Stimulated activated CD8-positive, alpha-beta memory T cell treated with anti-CD3 and anti-CD28 coated beads, Interleukin-15, amount 100 ng/mL, for 24 hours (primary cell): ENCODE results near the gene ARHGAP36.

Experiments
- DNase-seq: peaks from one replicate; pipeline ENCODE4 v3.0.0-alpha.2; 2020; ENCODE audit warnings: low read depth

ARHGAP36 gene

DNA sequence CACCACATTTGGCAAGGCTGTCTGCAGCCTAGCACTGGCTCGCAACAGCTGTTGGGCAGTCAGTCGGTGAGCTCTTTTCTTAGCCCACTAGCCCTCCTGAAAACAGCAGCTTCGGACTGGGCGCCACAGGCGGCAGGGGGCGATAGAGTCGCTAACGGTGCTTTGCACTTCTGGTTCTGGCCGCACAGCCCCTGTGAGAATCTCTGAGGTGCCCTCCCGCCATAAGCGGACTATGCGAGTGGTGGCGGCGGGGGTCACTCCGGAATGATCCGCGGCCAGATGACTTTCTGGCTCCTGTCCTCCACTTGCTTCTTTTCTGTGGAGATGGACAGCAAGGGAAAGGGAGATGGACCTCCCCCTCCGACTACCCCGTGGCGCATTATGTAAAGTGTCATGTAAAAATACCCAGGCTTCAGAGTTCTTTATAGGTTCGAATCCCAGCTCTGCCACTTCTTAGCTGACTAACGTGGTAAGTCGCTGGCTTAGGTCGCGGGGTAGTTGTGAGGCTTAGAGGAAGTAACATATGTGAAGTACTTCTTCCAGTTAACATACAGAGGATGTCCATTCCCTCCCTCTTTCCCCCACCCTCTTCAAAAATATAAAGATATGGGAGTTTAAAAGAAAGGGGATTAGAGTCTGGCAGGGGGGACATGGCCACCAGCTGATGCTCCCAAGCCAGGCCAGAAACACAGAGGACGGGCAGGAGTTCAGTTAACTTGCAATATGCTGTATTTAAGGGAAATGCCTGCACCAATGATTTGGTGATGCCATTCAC, 11.0 kb downstream of the ARHGAP36 start:
- no peak for DNase-seq

DNA sequence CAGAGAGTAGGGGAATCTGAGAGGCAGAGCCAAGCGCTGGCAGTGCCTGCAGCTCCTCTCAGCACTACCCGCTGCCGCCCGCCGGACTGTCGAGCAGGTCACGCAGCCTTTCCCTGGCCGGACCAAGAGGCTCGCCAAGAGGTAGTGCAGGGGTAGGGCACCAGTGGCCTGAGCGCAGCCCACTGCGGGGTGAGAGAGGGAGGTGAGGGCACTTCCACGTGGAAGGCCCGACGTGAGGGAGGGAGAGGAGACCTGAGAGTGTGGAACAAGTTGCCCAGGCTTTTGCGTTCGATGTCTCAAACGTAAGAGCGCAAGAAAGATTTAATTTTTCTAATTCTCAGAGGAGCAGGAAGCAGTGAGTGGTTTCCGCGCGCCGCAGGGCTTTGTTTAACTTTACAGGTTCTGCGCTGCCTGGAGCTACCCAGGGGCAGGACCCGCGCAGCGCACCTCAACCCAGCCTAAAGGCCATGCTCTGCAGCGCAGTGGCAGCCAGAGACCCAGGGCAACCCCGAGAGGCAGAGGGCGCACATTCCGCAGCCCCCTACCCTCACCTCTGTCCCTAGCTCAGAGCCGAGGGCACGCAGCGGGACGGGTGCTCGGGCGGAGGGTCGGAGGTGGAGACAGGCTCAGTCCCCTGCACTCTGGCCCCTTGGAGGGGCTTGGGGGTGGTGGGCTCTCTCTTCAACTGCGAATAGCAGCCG, 14.9 kb downstream of the ARHGAP36 start:
- no peak for DNase-seq

DNA sequence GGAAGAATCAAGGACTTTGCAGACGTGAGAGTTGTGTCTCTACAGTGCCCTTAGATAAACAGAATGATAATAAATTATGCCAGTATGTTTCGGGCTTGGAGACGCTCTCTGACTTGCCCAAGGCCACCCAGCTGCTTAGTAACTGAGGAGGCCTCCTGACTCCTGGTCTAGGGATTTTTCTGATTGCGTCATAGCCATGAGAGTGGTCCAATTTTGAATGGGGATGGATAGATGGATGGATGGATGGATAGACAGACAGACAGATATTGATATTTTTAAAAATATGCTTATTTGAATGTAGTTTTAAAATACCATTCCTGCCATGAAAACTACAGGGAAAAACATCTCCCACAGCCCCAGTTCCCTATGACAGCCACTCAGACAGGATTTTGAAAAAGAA, 15.5 kb downstream of the ARHGAP36 start:
- DNase-seq: no peak

DNA sequence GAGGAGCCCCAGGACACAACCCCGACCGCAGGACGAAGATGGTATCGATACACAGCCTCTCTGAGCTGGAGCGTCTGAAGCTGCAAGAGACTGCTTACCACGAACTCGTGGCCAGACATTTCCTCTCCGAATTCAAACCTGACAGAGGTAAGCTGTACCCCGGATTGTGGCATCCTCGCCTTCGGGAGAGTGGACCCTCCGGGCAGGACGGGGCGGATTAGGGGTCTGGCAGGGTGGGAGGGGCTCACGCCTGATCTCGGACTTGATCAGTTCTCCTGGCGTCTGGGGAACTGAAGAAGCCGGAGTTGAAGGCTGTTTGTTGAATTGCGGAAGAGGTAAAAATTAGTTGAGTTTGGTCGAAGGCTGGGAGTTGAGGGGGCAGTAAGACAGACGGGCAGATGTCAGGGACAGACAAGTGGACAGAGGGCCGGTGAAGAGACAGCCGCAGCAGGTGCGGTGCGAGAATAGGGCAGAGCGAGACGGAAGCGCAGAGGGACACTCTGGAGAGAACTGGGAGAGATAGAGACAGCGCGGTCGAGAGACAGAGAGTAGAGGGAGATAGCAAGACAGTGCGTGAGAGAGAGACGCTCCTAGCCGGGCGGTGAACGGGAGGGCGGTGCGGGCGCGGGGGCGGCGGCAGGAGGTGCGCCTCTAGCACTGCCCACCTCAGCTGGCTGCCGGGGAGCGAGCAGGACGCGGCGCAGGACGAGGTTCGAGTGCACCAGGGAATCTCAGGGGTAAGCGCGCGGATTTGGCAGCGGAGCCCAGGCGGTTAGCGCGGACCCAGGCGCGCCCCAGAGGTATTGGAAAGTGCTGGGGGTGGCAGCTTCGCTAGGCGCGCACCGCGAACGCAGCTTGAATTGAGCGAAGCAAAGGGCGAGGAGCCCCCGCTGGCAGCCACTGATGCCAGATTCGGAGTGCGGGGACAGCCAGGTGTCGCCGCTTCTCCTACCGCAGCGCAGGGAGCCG, 23.9 kb downstream of the ARHGAP36 start:
- no peak for DNase-seq

DNA sequence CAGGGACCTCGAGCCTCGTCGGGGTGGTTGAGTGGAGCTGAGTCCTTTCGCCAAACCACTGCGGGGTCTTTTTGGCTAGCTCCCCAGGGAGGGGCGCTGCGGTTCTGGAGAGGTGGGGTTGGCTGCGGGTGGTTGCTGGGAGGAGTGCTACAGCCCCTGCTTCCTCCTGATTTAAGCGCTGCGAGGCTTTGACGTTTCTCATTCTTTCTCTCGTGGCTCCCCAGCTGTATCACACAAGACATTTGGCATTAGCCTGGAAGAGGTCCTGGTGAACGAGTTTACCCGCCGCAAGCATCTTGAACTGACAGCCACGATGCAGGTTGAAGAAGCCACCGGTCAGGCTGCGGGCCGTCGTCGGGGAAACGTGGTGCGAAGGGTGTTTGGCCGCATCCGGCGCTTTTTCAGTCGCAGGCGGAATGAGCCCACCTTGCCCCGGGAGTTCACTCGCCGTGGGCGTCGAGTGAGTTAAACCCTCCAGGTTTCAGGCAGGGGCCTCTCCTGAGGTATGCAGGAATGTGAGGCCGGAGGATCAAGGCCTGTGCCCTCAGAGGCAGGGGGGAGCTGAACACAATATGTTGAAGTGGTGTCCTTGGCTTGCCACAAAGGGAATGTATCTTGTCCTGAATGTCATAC, 25.5 kb downstream of the ARHGAP36 start:
- no peak for DNase-seq

DNA sequence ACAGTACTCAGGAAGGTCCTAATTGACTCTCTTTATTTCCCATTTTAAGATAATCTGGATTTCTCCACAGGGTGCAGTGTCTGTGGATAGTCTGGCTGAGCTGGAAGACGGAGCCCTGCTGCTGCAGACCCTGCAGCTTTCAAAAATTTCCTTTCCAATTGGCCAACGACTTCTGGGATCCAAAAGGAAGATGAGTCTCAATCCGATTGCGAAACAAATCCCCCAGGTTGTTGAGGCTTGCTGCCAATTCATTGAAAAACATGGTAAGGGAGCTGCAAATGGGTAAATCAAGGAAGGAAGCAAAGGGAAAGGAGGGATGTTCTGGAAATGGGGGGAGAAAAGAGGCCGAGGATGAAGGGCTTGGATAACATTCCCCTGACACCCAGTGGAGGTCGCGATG, 26.0 kb downstream of the ARHGAP36 start:
- no peak for DNase-seq

DNA sequence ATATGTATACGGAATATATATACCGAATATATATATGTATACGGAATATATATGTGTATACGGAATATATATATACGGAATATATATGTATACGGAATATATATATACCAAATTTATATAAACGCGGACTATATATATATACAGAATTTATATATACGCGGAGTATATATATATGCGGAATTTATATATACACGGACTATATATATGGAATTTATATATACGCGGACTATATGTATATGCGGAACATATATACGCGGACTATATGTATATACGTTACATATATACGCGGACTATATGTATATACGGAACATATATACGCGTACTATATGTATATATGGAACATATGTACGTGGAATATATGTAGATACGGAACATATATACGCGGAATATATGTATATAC, 78.6 kb downstream of the ARHGAP36 start:
- DNase-seq: no peak

DNA sequence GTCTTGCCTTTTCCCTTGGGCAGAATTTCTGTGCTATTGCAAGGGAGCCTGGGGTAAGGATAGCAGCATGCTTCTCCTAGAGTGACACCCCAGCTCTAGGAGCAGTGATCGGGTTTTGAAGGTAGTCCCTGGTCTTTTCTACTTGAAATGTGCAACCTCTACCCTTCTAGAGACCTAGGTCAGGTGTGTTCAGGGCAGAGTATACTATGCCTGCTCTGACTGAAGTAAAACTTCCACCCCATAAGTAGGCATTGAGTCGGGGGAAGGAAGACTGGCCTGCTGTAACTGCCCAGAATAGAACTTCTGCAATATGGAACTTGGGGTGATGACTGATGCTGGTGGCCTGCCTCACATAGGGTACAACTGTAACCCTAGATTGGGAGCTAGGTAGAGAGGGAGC, 80.9 kb downstream of the ARHGAP36 start:
- DNase-seq: no peak
